ENCODE results near the gene UBASH3B.

GRCh38 chr11:122772945-122773344 lies 117.4 kb downstream of the UBASH3B start:
- no peak for TF ChIP-seq EZH2 (IDR thresholded peaks at IDR 0.05)
- TF ChIP-seq POLR2AphosphoS5 (IDR thresholded peaks at IDR 0.05; ENCODE audit: borderline replicate concordance, low read depth, low read length): no peak
- TF ChIP-seq FOXP2 (optimal IDR thresholded peaks at IDR 0.05; ENCODE audit: control extremely low read depth, extremely low read length, insufficient read depth): no peak
